Panc1 (cell line): ENCODE data around the gene ME1. TPM values are rescaled to one million over a fixed set of nuclear protein-coding genes. Genes with fewer than 3 reads are reported as not detected.

Source experiments
- ATAC-seq: fragments of 200-7000 bp; cut with Tn5 transposase; 2 replicates; pipeline ENCODE4 v1.9.1; 2020; ENCODE audit warnings: mild to moderate bottlenecking, moderate library complexity
- BruUV-seq: library from RNA; stranded (reverse); fragments of 400-500 nt; replicated peaks from 2 replicates; lab custom pipeline; 2021; lab: Mats Ljungman, UMichigan
- CTCF ChIA-PET: fragments of 300-600 bp; sonication (Branson Sonifier 250); formaldehyde crosslinking; loops from one replicate; lab custom pipeline; 2022; ENCODE audit warnings: antibody characterized with exemption; lab: Charles Lee
- POLR2A ChIA-PET: fragments of 300-600 bp; sonication (Branson Sonifier 250); formaldehyde crosslinking; loops from one replicate; lab custom pipeline; 2022; ENCODE audit warnings: antibody characterized with exemption; lab: Charles Lee
- DNase-seq: peaks from one replicate; pipeline ENCODE4 v3.0.0-alpha.2; 2010; ENCODE audit warnings: low read depth, low spot score
- H3K27ac ChIP-seq: 2 replicates; pipeline ENCODE4 v1.5.1; 2011; ENCODE audit warnings: mild to moderate bottlenecking, low read length, inconsistent platforms
- H3K27me3 ChIP-seq: fragments of 200-500 bp; sonication (Bioruptor generic); 2 replicates; pipeline ENCODE4 v1.6.0; 2014; ENCODE audit warnings: low read length, inconsistent platforms; ENCODE audit not compliant: control insufficient read depth, insufficient read depth
- H3K36me3 ChIP-seq: fragments of 200-500 bp; sonication (Bioruptor generic); 2 replicates; pipeline ENCODE4 v1.5.1; 2014; ENCODE audit warnings: inconsistent platforms, mild to moderate bottlenecking, low read length, moderate library complexity; ENCODE audit not compliant: control insufficient read depth, insufficient read depth
- H3K4me1 ChIP-seq: 2 replicates; pipeline ENCODE4 v1.5.1; 2011; ENCODE audit warnings: inconsistent platforms, mild to moderate bottlenecking, low read length, moderate library complexity; ENCODE audit not compliant: control insufficient read depth, insufficient read depth
- H3K4me3 ChIP-seq, 2 experiments: 2 replicates each; pipeline ENCODE4 v1.5.1; 2011 to 2012; ENCODE audit warnings: low read depth in 2 of 2, low read length in 2 of 2, mild to moderate bottlenecking in 2 of 2, inconsistent platforms in 1 of 2, moderate library complexity in 1 of 2
- H3K9me3 ChIP-seq: fragments of 200-500 bp; sonication (Bioruptor generic); 2 replicates; pipeline ENCODE4 v1.5.1; 2014; ENCODE audit warnings: low read depth, mild to moderate bottlenecking, inconsistent platforms, low read length, moderate library complexity; ENCODE audit not compliant: control insufficient read depth, insufficient read depth
- CTCF ChIP-seq: fragments of 450-650 bp; IDR thresholded peaks from 2 replicates; pipeline ENCODE4 v1.5.1; 2017; ENCODE audit warnings: mild to moderate bottlenecking
- POLR2AphosphoS5 ChIP-seq: IDR thresholded peaks from 2 replicates; pipeline ENCODE4 v1.6.1; 2012; ENCODE audit warnings: mild to moderate bottlenecking, low read depth, low read length, moderate library complexity
- REST ChIP-seq, 2 experiments: IDR thresholded peaks; 2 replicates each; pipeline ENCODE4 v1.6.1; 2011 to 2012; ENCODE audit warnings: low read depth in 2 of 2, control low read depth in 1 of 2, low read length in 1 of 2, mild to moderate bottlenecking in 1 of 2, moderate library complexity in 1 of 2; ENCODE audit not compliant: insufficient read depth in 1 of 2
- SIN3A ChIP-seq: IDR thresholded peaks from 2 replicates; pipeline ENCODE4 v1.6.1; 2012; ENCODE audit warnings: low read depth, mild to moderate bottlenecking, low read length, moderate library complexity, borderline replicate concordance; ENCODE audit not compliant: insufficient read depth
- TCF7L2 ChIP-seq: IDR thresholded peaks from 2 replicates; pipeline ENCODE4 v1.6.1; 2011; ENCODE audit warnings: mild to moderate bottlenecking, low read depth, low read length, inconsistent platforms
- in situ Hi-C: cut with HindIII; loops from 2 replicates; pipeline ENCODE4 v1.10.0; 2016; ENCODE audit warnings: low sequenced_read_pairs, low pct_unique_long_range_greater_than_20kb
- intact Hi-C: fragments of 100-400 bp; cut with micrococcal nuclease; formaldehyde crosslinking; loops from one replicate; pipeline ENCODE4 v1.10.0; 2022; ENCODE audit not compliant: unreplicated experiment
- total RNA-seq: library from RNA; stranded (reverse); gene quantifications from one replicate; pipeline ENCODE4 v1.2.1, GENCODE V29; 2021; ENCODE audit not compliant: unreplicated experiment

The ME1 gene
- total RNA-seq, 1 experiment from 2014 or later = 19.7 TPM

GRCh38 chr6:83250235-83250634 lies 180.6 kb downstream of the ME1 start:
- no TSS peak for BruUV-seq
- intact Hi-C loops (no loop called here), in situ Hi-C loops (no loop called here)
- H3K36me3 ChIP-seq = no peaks in the 10 kb centered on the region
- DNase-seq (no peak), ATAC-seq (no peak)
- CTCF ChIA-PET = no interaction called here
- H3K4me3 ChIP-seq = no peak overlapping the region
- H3K9me3 ChIP-seq = no peaks in the 10 kb centered on the region
- POLR2A ChIA-PET = no interaction called here
- no peak for TF ChIP-seq TCF7L2
- TF ChIP-seq CTCF = no peak
- no peak for TF ChIP-seq REST (IDR thresholded peaks at IDR 0.05; ENCODE audit: insufficient read depth in 1 of 2, low read depth in 2 of 2, low read length in 1 of 2)
- no peaks in the 10 kb centered on the region for H3K4me1 ChIP-seq
- no peak overlapping the region for H3K27ac ChIP-seq
- H3K27me3 ChIP-seq = no peaks in the 10 kb centered on the region

GRCh38 chr6:83247471-83247870 lies 183.4 kb downstream of the ME1 start:
- in situ Hi-C loops = no loop called here
- Histone ChIP-seq H3K4me1 (no peaks in the 10 kb centered on the region), H3K27me3 (no peaks in the 10 kb centered on the region), H3K27ac (no peak overlapping the region), H3K9me3 (no peaks in the 10 kb centered on the region), H3K4me3 (no peak overlapping the region), H3K36me3 (no peaks in the 10 kb centered on the region)
- ChIA-PET POLR2A (no interaction called here), CTCF (no interaction called here)
- intact Hi-C loops = no loop called here
- DNase-seq = no peak
- no peak for ATAC-seq
- no peak for TF ChIP-seq TCF7L2
- no peak for TF ChIP-seq SIN3A
- no peak for TF ChIP-seq CTCF
- TF ChIP-seq REST (IDR thresholded peaks at IDR 0.05; ENCODE audit: insufficient read depth in 1 of 2, low read depth in 2 of 2, low read length in 1 of 2) = no peak
- TF ChIP-seq POLR2AphosphoS5 = no peak
- no TSS peak for BruUV-seq
